Kidney capillary endothelial cell (primary cell): ENCODE results near the gene TMEM132E.
A peak's percentile ranks its signal among the peaks of the same experiment; 100 is the strongest.

ENCODE experiments used
- DNase-seq: peaks from one replicate; pipeline ENCODE4 v3.0.0-alpha.2; 2018; ENCODE audit warnings: low spot score

TMEM132E gene

GRCh38 chr17:34570506-34570905 is 8.9 kb upstream of the TMEM132E start:
- DNase-seq, result no peak

GRCh38 chr17:34571428-34572130 is 7.8 kb upstream of the TMEM132E start:
- no peak for DNase-seq

GRCh38 chr17:34572483-34572882 is 6.9 kb upstream of the TMEM132E start:
- DNase-seq, result no peak

GRCh38 chr17:34575182-34575581 is 4.2 kb upstream of the TMEM132E start:
- DNase-seq, result no peak

- no peak for DNase-seq
These were observed 1.4 kb upstream of the TMEM132E start for GRCh38 chr17:34578016-34578415.

GRCh38 chr17:34578656-34579016 is 746 bp upstream of the TMEM132E start:
- no peak for DNase-seq

- DNase-seq, result peak; percentile 24
These were observed 750 bp downstream of the TMEM132E start for GRCh38 chr17:34579979-34580684.

GRCh38 chr17:34580685-34581445 is 1.5 kb downstream of the TMEM132E start:
- DNase-seq, result no peak

- peak; percentile 2 for DNase-seq
These were observed 2.2 kb downstream of the TMEM132E start for GRCh38 chr17:34581446-34582184.

GRCh38 chr17:34582185-34582900 is 3.0 kb downstream of the TMEM132E start:
- no peak for DNase-seq

- DNase-seq, result no peak
These were observed 3.5 kb downstream of the TMEM132E start for GRCh38 chr17:34582901-34583245.

- DNase-seq, result peak; percentile 17
These were observed 5.5 kb downstream of the TMEM132E start for GRCh38 chr17:34584805-34585416.

- DNase-seq, result no peak
These were observed 7.0 kb downstream of the TMEM132E start for GRCh38 chr17:34586346-34586846.

GRCh38 chr17:34588266-34588665 is 8.9 kb downstream of the TMEM132E start:
- DNase-seq, result no peak

GRCh38 chr17:34589120-34589965 is 10.0 kb downstream of the TMEM132E start:
- no peak for DNase-seq

- DNase-seq, result no peak
These were observed 12.6 kb downstream of the TMEM132E start for GRCh38 chr17:34592002-34592401.

- no peak for DNase-seq
These were observed 17.5 kb downstream of the TMEM132E start for GRCh38 chr17:34596920-34597319.

- no peak for DNase-seq
These were observed 18.9 kb downstream of the TMEM132E start for GRCh38 chr17:34598161-34598776.

GRCh38 chr17:34601416-34601815 is 22.0 kb downstream of the TMEM132E start:
- no peak for DNase-seq

- DNase-seq, result no peak
These were observed 24.6 kb downstream of the TMEM132E start for GRCh38 chr17:34603974-34604373.
